NCI-H82 treated with DMSO at 0.1 percent for 48 hours (cell line): ENCODE data around the gene ESCO1.
"Not testable (repeated sequence)": the region's sequence is repeated elsewhere in the genome, so short reads cannot be mapped to it uniquely, and the experiment has no call there.

Source experiments
- DNase-seq: peaks from one replicate; lab custom pipeline; 2025; ENCODE audit not compliant: unreplicated experiment; lab: John Stamatoyannopoulos, UW

ESCO1 gene, protein sequence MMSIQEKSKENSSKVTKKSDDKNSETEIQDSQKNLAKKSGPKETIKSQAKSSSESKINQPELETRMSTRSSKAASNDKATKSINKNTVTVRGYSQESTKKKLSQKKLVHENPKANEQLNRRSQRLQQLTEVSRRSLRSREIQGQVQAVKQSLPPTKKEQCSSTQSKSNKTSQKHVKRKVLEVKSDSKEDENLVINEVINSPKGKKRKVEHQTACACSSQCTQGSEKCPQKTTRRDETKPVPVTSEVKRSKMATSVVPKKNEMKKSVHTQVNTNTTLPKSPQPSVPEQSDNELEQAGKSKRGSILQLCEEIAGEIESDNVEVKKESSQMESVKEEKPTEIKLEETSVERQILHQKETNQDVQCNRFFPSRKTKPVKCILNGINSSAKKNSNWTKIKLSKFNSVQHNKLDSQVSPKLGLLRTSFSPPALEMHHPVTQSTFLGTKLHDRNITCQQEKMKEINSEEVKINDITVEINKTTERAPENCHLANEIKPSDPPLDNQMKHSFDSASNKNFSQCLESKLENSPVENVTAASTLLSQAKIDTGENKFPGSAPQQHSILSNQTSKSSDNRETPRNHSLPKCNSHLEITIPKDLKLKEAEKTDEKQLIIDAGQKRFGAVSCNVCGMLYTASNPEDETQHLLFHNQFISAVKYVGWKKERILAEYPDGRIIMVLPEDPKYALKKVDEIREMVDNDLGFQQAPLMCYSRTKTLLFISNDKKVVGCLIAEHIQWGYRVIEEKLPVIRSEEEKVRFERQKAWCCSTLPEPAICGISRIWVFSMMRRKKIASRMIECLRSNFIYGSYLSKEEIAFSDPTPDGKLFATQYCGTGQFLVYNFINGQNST

GRCh38 chr18:21600526-21601410 lies at the start of gene ESCO1:
ESCO1 (minus strand) TSS chr18:21600704; CDS start chr18:21574843, 25,861 bp downstream.
- peak; percentile 93 for DNase-seq

- DNase-seq = not testable (repeated sequence)
Measured at GRCh38 chr18:21640375-21640774, 39.9 kb upstream of the ESCO1 start.

GRCh38 chr18:21638822-21639221 lies 38.3 kb upstream of the ESCO1 start:
- DNase-seq = no peak

GRCh38 chr18:21636769-21637168 lies 36.3 kb upstream of the ESCO1 start:
- DNase-seq = no peak

GRCh38 chr18:21634588-21635199 lies 34.2 kb upstream of the ESCO1 start:
- DNase-seq = no peak

- no peak for DNase-seq
Measured at GRCh38 chr18:21632393-21632792, 31.9 kb upstream of the ESCO1 start.

DNA sequence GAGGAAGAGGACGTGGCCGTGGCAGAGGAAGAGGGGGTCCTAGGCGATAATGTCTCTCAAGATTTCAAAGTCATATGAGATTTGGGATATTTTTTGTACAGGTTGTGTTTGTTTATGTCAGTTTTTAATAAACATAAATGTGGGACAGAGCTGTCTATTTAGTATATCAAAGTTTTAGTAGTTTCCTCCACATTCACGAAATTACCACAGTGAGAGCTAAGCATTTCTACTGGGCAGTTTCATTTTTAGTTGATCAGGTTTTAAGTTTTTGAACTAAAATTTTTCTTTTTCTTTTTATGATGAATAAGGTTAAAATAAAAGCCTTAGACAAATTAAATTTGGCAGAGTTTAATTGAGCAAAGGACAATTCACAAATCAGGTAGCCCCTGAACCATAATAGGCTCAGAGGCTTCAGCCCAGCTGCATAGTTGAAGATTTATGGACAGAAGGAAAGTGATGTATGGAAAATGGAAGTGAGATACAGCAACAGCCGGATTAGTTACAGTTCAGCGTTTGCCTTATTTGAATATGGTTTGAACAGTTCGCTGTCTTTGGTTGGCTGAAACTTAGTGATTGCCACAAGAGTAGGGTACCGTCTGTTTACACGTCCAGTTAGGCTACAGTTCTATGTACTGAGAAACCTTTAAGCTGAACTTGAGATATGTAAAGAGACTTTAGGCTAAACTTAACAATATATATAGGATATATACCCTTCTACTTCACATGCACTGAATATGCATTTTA lies 28.8 kb upstream of the ESCO1 start:
- no peak for DNase-seq

DNA sequence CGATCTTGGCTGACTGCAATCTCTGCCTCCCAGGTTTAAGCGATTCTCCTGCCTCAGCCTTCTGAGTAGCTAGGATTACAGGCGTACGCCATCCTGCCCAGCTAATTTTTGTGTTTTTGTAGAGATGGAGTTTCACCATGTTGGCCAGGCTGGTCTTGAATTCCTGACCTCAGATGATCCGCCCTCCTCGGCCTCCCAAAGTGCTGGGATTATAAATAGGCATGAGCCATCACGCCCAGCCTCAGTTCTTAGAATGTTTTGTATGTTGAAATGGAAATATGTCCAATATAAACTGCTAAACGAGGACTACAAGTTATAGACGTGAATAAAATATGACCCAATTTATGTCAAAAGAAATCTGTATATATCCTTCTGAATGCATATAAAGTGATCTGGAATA lies 21.1 kb upstream of the ESCO1 start:
- not testable (repeated sequence) for DNase-seq

- peak; percentile 68 for DNase-seq
Measured at GRCh38 chr18:21612125-21613039, 11.9 kb upstream of the ESCO1 start, which contains the start of gene SNRPD1. SNRPD1 (plus strand) TSS chr18:21612314; CDS start chr18:21612430, 116 bp downstream.

GRCh38 chr18:21611401-21612124 lies 11.1 kb upstream of the ESCO1 start:
- DNase-seq = not testable (repeated sequence)

DNA sequence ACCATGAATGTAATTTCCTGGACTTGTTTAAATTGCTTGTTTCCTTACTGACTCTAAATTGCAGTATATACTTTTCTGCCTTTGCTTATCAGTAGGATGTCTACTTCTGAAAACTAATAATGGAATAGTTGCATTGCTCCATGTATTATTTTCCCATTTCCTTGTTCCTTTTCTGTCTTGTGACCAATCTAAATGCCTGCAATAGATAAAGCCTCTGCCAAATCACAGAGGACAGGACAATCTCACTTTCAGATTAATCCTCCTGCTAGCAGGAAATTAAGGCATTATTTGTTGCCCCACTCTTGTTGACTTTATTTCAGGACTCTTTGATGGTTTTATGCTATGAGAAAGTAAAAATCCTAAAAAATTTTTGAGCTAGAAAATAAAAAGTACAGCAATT lies 4.7 kb upstream of the ESCO1 start:
- DNase-seq = no peak

GRCh38 chr18:21604671-21605070 lies 4.2 kb upstream of the ESCO1 start:
- no peak for DNase-seq

DNA sequence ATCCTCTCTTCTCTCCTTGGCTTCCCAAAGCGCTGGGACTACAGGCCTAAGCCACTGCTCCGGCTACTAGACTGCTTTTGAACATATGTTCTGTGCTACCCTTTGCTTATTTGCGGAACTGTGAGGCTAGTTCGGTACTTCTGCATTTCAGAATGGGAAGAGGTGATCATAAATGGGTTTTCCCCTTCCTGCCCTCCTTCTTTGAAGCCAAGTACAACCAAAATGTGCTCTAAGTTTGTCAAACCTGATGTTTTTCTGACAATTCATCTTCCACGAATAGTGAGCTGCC lies 1.7 kb upstream of the ESCO1 start:
- no peak for DNase-seq

GRCh38 chr18:21599585-21600525 lies 649 bp downstream of the ESCO1 start:
- no peak for DNase-seq

DNA sequence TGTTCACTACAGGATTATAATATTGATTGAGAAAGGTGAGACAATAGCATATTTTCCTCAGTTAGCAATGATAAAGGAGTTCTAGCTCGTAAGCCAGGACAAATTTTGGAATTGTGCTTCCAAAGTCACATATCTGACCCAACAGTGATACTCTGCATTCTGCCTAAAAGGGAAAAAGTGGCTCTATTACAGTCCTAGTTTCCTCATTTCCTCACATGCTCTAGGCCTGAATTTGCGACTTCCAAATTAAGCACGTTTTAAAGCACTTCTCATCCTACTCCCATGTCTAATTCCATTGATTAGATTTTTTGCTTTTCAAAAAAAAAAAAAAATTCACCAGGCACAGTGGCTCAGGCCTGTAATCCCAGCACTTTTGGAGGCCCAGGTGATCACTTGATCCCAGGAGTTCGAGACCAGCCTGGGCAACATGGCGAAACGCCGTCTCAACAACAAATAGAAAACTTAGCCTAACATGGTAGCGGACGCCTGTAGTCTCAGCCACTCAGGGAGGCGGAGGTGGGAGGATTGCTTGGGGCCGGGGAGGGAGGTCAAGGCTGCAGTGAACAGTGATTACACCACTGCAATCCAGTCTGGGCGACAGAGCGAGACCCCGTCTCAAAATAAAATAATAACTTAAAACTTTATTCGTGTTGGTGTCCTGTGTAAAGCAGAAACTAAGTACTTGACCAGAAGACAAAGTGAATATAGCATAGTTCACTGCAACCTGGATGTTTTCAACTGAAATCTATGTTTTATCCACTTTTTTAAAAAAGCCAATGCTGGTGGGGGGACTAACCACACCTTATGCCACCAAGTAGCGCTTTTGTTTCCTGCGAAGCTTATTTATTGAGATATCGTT lies 1.5 kb downstream of the ESCO1 start:
- DNase-seq = no peak

DNA sequence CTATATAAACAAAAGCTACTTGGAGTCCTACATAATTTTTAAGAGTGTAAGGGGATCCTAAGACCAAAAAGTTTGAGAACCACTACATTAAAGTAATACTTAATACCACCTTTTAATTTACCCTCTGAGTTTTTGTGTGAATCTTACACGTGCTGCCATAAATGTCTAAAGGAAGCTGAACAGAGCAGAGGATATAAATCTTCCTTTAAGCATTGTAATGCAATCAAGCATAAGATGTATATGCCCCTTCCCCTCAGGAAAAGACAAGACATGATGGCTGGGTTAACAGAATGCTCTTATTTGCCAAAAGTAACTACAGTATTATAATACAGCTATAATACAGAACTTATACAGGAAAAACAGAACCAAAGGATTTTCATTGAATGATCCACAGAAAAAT lies 2.9 kb downstream of the ESCO1 start:
- DNase-seq = no peak
